Esophagus muscularis mucosa (tissue), 4 donors: ENCODE data around the gene SLC5A4.

Source experiments
- EP300 ChIP-seq: sonication (generic); formaldehyde crosslinking; IDR thresholded peaks from one replicate; pipeline ENCODE4 v1.6.1; 2017; ENCODE audit warnings: antibody characterized with exemption
- POLR2A ChIP-seq: fragments of 450-650 bp; IDR thresholded peaks from one replicate; pipeline ENCODE4 v1.6.1; 2017; ENCODE audit warnings: antibody characterized with exemption, moderate library complexity, mild to moderate bottlenecking, low read depth
- POLR2AphosphoS5 ChIP-seq, 2 donors: sonication (generic); formaldehyde crosslinking; IDR thresholded peaks; one replicate each; pipeline ENCODE4 v1.6.1; 2017; ENCODE audit warnings: antibody characterized with exemption in 2 of 2
- TF ChIP-seq, protein P1 (sequence below), 3 experiments: fragments of 200-600 bp in 2 of 3; fragments of 450-650 bp in 1 of 3; sonication (generic) in 2 of 3; IDR thresholded peaks; one replicate each; pipeline ENCODE4 v1.5.1; 2017 to 2019; ENCODE audit warnings: antibody characterized with exemption in 3 of 3, mild to moderate bottlenecking in 2 of 3, moderate library complexity in 1 of 3

DNA sequence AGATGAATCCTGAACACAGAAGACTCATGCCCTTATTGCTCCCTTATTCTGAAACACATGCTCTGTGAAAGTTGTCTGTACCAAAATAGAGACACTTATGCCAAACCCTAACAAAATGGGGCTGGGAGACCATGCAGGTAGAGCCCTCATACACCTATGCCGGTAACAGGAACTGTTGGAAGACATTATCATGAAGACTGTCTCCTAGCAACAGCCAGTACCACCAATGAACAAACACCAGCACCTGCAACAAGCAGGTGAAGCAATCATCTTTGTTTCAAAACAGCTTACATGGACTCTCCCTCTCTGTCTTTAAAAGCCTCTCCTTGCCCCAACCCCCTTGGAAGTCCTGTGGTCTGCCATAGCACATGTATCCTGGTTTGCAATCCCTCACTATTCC lies 17.2 kb downstream of the SLC5A4 start:
- TF ChIP-seq, protein P1, sequence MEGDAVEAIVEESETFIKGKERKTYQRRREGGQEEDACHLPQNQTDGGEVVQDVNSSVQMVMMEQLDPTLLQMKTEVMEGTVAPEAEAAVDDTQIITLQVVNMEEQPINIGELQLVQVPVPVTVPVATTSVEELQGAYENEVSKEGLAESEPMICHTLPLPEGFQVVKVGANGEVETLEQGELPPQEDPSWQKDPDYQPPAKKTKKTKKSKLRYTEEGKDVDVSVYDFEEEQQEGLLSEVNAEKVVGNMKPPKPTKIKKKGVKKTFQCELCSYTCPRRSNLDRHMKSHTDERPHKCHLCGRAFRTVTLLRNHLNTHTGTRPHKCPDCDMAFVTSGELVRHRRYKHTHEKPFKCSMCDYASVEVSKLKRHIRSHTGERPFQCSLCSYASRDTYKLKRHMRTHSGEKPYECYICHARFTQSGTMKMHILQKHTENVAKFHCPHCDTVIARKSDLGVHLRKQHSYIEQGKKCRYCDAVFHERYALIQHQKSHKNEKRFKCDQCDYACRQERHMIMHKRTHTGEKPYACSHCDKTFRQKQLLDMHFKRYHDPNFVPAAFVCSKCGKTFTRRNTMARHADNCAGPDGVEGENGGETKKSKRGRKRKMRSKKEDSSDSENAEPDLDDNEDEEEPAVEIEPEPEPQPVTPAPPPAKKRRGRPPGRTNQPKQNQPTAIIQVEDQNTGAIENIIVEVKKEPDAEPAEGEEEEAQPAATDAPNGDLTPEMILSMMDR (IDR thresholded peaks at IDR 0.05) = no peak
- no peak for TF ChIP-seq POLR2AphosphoS5 (IDR thresholded peaks at IDR 0.05)
- no peak for TF ChIP-seq POLR2A
- no peak for TF ChIP-seq EP300
